K562 (cell line): ENCODE measurements around the gene PPP1CB. TPM values are rescaled to one million over a fixed set of nuclear protein-coding genes. Genes with fewer than 3 reads are reported as not detected.
A peak's percentile ranks its signal among the peaks of the same experiment; 100 is the strongest.

Experiments
- CBFA2T2 ChIP-seq: fragments of 450-650 bp; conservative IDR thresholded peaks from 2 replicates; pipeline ENCODE4 v1.6.1; 2017; ENCODE audit warnings: mild to moderate bottlenecking
- EP400 ChIP-seq: fragments of 450-650 bp; IDR thresholded peaks from 2 replicates; pipeline ENCODE4 v1.6.1; 2017; ENCODE audit warnings: antibody characterized with exemption, mild to moderate bottlenecking, moderate library complexity
- ESRRA ChIP-seq: fragments of 450-650 bp; IDR thresholded peaks from 2 replicates; pipeline ENCODE4 v1.6.1; 2014; ENCODE audit warnings: low read depth, mild to moderate bottlenecking, moderate library complexity, borderline replicate concordance
- FOXM1 ChIP-seq, 2 experiments: fragments of 450-650 bp in 1 of 2; sonication (generic) in 1 of 2; formaldehyde crosslinking in 1 of 2; IDR thresholded peaks; 2 replicates each; pipeline versions ENCODE4 v1.6.1 to v1.9.0; 2017 to 2022; ENCODE audit warnings: low read depth in 2 of 2, mild to moderate bottlenecking in 2 of 2, missing genetic modification reagents in 1 of 2, moderate library complexity in 1 of 2
- MLLT1 ChIP-seq, 2 experiments: fragments of 450-650 bp; IDR thresholded peaks; 2 replicates each; pipeline ENCODE4 v1.6.1; 2016
- POLR3A ChIP-seq: IDR thresholded peaks from 2 replicates; pipeline ENCODE4 v1.6.1; 2011; ENCODE audit warnings: borderline replicate concordance, mild to moderate bottlenecking, moderate library complexity; ENCODE audit not compliant: insufficient read length, insufficient read depth; ENCODE audit errors: extremely low read depth
- RCOR1 ChIP-seq, 2 experiments: IDR thresholded peaks; 2 replicates each; pipeline ENCODE4 v1.6.1; 2012; ENCODE audit warnings: low read depth in 2 of 2, low read length in 2 of 2, borderline replicate concordance in 1 of 2, improper control_type of control experiment in 1 of 2
- SMAD1 ChIP-seq: fragments of 150-350 bp; IDR thresholded peaks from 2 replicates; pipeline ENCODE4 v1.6.1; 2014; ENCODE audit warnings: low read length, low read depth; ENCODE audit not compliant: partially characterized antibody
- U2AF2 ChIP-seq: fragments of 200-400 bp; formaldehyde crosslinking; optimal IDR thresholded peaks from 2 replicates; pipeline ENCODE3; 2017; ENCODE audit warnings: low read depth, mild to moderate bottlenecking, low read length
- ZNF175 ChIP-seq: fragments of 200-800 bp; sonication (Bioruptor generic); IDR thresholded peaks from 2 replicates; pipeline ENCODE4 v1.6.1; 2016; ENCODE audit warnings: low read depth, mild to moderate bottlenecking, missing genetic modification characterization, missing compliant biosample characterization
- ZNF318 ChIP-seq, 2 experiments: fragments of 450-650 bp; IDR thresholded peaks; 2 replicates each; pipeline ENCODE4 v1.6.1; 2016; ENCODE audit warnings: mild to moderate bottlenecking in 2 of 2, borderline replicate concordance in 1 of 2, low read depth in 1 of 2, moderate library complexity in 1 of 2
- ZNF717 ChIP-seq: fragments of 250-450 bp; sonication (Bioruptor Pico); IDR thresholded peaks from 2 replicates; pipeline ENCODE4 v1.5.0; 2021
- polyA plus RNA-seq, 8 experiments: library from polyadenylated mRNA; depleted of rRNA in 4 of 8; stranded (reverse) in 5 of 8; unstranded in 3 of 8; fragments of >200 nt; fragmentation: Nextera tagmentation in 2 of 8; fragmentation: Illumina TruSeq in 1 of 8; extraction: Ambion mirVana in 2 of 8; extraction: Trizol in 1 of 8; gene quantifications; 2 replicates each; pipeline versions ENCODE4 v1.2.1 to v1.2.3, GENCODE V29; 2011 to 2014; ENCODE audit warnings: inconsistent platforms in 1 of 8, missing spikeins in 1 of 8
- total RNA-seq, 7 experiments: library from RNA; depleted of rRNA in 6 of 7; stranded (reverse); fragments of >200 nt in 6 of 7; fragmentation: Illumina TruSeq in 2 of 7; extraction: Trizol in 2 of 7; gene quantifications; 2 replicates each; pipeline versions ENCODE4 v1.2.1 to v1.2.3, GENCODE V29; 2011 to 2021; ENCODE audit warnings: low replicate concordance in 1 of 7
- TF ChIP-seq, protein P1 (sequence below), 2 experiments: IDR thresholded peaks in 1 of 2; conservative IDR thresholded peaks in 1 of 2; 2 replicates each; pipeline ENCODE4 v1.6.1; 2016; ENCODE audit warnings: low read depth in 2 of 2, mild to moderate bottlenecking in 1 of 2, missing compliant biosample characterization in 1 of 2, missing genetic modification characterization in 1 of 2, moderate library complexity in 1 of 2

PPP1CB gene
- total and polyA plus RNA-seq, 9 of the 15 experiments (the other 6 are each of a cell fraction or from before 2014, with no cell fraction given), result 25.6 to 118 (median 58.9) TPM

GRCh38 chr2:28751252-28751955 lies at the start of gene PPP1CB (continued):
- no peak for TF ChIP-seq POLR3A
- TF ChIP-seq EP400, result peak; percentile 67; the same call in 1 of the 2 replicates
- TF ChIP-seq ZNF175 (CRISPR knock-in tag), result no peak
- TF ChIP-seq RCOR1 (IDR thresholded peaks at IDR 0.05; ENCODE audit: borderline replicate concordance in 1 of 2, low read depth in 2 of 2, low read length in 2 of 2), result no peak
- TF ChIP-seq ZNF717 (CRISPR knock-in tag), result no peak
- TF ChIP-seq CBFA2T2, result no peak
- no peak for TF ChIP-seq U2AF2
- TF ChIP-seq ESRRA, result peak; percentile 74; the same call in 1 of the 2 replicates
- TF ChIP-seq, protein P1, sequence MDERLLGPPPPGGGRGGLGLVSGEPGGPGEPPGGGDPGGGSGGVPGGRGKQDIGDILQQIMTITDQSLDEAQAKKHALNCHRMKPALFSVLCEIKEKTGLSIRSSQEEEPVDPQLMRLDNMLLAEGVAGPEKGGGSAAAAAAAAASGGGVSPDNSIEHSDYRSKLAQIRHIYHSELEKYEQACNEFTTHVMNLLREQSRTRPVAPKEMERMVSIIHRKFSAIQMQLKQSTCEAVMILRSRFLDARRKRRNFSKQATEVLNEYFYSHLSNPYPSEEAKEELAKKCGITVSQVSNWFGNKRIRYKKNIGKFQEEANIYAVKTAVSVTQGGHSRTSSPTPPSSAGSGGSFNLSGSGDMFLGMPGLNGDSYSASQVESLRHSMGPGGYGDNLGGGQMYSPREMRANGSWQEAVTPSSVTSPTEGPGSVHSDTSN (CRISPR knock-in tag; IDR thresholded peaks at IDR 0.05; ENCODE audit: low read depth), result no peak
- TF ChIP-seq, protein P1 (tag; conservative IDR thresholded peaks at IDR 0.05; ENCODE audit: low read depth), result no peak
- TF ChIP-seq FOXM1 (IDR thresholded peaks at IDR 0.05; ENCODE audit: low read depth), result no peak
- TF ChIP-seq FOXM1 (CRISPR knock-in tag; IDR thresholded peaks at IDR 0.05; ENCODE audit: low read depth), result 0 out of 2 replicates have a peak, but pooled peaks have one; percentile 21
- TF ChIP-seq MLLT1 (IDR thresholded peaks at IDR 0.05), result peak in 1 of 2 experiments; percentile 75; a peak in 1 of 4 replicates
- peak; percentile 79 for TF ChIP-seq SMAD1
- no peak for TF ChIP-seq ZNF318 (IDR thresholded peaks at IDR 0.05; ENCODE audit: borderline replicate concordance in 1 of 2, low read depth in 1 of 2)
